Measurements from ENCODE around the gene IL27RA. TPM values are rescaled to one million over a fixed set of nuclear protein-coding genes. Genes with fewer than 3 reads are reported as not detected.

The IL27RA gene
- total RNA-seq, 2 donors from 2014 or later: 10.3 to 10.8 TPM

DNA sequence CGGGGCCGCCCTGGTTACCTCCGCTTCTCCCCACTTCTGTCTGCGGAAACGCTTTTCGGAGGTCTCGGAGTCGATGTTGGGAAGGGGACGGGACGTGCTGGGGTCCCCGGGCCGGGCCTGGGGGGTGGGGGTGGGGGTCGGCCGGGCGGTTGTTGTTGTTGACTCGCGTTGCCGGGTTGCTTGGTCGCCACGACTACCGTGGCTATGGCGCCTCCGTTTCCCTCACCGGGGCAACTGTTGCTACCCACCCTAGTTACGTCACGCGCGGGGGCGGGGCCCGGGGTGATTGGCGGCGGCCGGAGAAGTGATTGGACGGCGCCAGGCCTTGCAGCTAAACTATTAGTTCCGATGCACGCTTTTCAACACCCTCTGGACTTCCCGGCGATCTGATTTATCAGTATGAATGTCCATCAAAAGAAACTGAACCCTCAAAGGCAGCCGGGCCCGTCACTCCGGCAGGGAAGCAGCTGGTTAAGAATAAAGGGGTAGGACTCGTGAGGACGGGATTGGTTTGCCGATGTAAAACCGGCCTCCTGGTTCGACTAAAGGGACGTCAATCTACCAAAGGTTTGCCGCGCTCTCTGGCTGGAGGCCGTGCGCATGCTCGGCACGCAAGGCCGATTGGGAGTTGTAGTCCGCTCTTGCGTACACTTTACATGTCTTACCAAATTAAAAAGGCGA is 25.3 kb upstream of the IL27RA start, which contains the start of gene RFX1:
RFX1 (minus strand) TSS at position 236 of the 681 bp plus-strand sequence. CDS start 12,477 bp downstream, outside the sequence.
- H3K9me3 Mint-ChIP-seq: no peaks in the 10 kb centered on the region
- Histone ChIP-seq H3K36me3 (ENCODE audit: control insufficient read depth, insufficient read depth, low read length) (no peaks in the 10 kb centered on the region), H3K4me3 (ENCODE audit: low read length) (peak within 1 kb of the TSS; percentile 88), H3K9ac (ENCODE audit: extremely low read depth, low read length, poor library complexity, severe bottlenecking) (peak within 1 kb of the TSS; percentile 95), H3K4me1 (ENCODE audit: control insufficient read depth, insufficient read depth, low read length) (no peaks in the 10 kb centered on the region), H3K27ac (ENCODE audit: low read depth, low read length) (peak within 1 kb of the TSS; percentile 100), H3K27me3 (ENCODE audit: control insufficient read depth, insufficient read depth, low read length, poor library complexity, severe bottlenecking) (no peaks in the 10 kb centered on the region), H3K9me3 (ENCODE audit: control insufficient read depth, low read length) (no peaks in the 10 kb centered on the region)
- DNase-seq: peak; percentile 99
- H3K4me3 Mint-ChIP-seq: peak within 1 kb of the TSS; percentile 82
- TF ChIP-seq, protein P1, sequence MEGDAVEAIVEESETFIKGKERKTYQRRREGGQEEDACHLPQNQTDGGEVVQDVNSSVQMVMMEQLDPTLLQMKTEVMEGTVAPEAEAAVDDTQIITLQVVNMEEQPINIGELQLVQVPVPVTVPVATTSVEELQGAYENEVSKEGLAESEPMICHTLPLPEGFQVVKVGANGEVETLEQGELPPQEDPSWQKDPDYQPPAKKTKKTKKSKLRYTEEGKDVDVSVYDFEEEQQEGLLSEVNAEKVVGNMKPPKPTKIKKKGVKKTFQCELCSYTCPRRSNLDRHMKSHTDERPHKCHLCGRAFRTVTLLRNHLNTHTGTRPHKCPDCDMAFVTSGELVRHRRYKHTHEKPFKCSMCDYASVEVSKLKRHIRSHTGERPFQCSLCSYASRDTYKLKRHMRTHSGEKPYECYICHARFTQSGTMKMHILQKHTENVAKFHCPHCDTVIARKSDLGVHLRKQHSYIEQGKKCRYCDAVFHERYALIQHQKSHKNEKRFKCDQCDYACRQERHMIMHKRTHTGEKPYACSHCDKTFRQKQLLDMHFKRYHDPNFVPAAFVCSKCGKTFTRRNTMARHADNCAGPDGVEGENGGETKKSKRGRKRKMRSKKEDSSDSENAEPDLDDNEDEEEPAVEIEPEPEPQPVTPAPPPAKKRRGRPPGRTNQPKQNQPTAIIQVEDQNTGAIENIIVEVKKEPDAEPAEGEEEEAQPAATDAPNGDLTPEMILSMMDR (conservative IDR thresholded peaks at IDR 0.05): no peak
- no peaks in the 10 kb centered on the region for H3K4me1 Mint-ChIP-seq
- 0% methylated on average over 31 to 58 of the region's 58 CpGs for WGBS, 2 experiments (ENCODE audit: insufficient coverage in 1 of 2, insufficient read length in 1 of 2)
- H3K27ac Mint-ChIP-seq: peak within 1 kb of the TSS; percentile 100
- H3K36me3 Mint-ChIP-seq (ENCODE audit: low read depth): no peaks in the 10 kb centered on the region
- H3K27me3 Mint-ChIP-seq (ENCODE audit: insufficient read depth): no peaks in the 10 kb centered on the region

DNA sequence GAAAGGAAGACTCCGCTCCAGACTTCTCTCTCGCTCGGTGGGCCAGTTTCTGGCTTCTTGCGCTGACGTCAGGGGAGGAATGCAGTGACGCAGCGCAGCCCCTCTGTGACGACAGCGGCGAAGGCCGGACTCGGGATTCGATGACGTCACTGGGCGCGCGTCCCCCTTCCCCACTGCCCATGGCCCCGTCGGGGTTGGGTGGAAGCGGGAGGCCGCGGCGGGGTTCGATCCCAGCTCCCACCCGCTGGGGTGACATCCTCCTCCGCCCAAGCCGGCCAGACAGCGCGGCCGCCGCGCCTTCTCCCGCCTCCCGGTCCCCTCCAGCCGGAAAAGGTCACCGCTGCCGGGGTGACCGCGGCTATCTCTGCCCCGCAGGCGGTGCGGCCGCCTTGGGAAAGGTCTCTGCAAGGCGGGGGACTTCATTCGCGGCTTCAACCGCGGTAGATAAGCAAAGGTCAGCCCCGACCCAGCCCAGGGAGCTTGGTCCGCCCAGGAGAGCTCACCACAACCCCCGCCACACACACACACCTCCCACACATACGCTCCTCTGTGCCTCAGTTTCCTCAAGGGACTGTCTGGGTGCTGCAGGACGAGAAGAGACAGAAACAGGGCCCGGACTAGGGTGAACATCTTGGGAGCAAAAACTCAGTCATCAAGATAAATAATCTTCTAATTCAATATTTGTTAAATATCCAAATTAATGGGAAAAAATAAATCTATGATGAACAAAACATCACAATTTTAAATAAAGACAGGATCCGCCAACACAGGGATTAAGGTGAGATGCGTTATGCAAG is 24.6 kb upstream of the IL27RA start:
- no peaks in the 10 kb centered on the region for H3K9me3 ChIP-seq (ENCODE audit: control insufficient read depth, low read length)
- H3K4me1 Mint-ChIP-seq: no peaks in the 10 kb centered on the region
- peak overlapping the region; percentile 95 for H3K9ac ChIP-seq (ENCODE audit: extremely low read depth, low read length, poor library complexity, severe bottlenecking)
- WGBS, 2 experiments (ENCODE audit: insufficient coverage in 1 of 2, insufficient read length in 1 of 2): 7 to 9% methylated on average over 24 to 55 of the region's 56 CpGs
- H3K27me3 ChIP-seq (ENCODE audit: control insufficient read depth, insufficient read depth, low read length, poor library complexity, severe bottlenecking): no peaks in the 10 kb centered on the region
- H3K36me3 ChIP-seq (ENCODE audit: control insufficient read depth, insufficient read depth, low read length): no peaks in the 10 kb centered on the region
- no peaks in the 10 kb centered on the region for H3K27me3 Mint-ChIP-seq (ENCODE audit: insufficient read depth)
- peak overlapping the region; percentile 88 for H3K4me3 ChIP-seq (ENCODE audit: low read length)
- H3K4me3 Mint-ChIP-seq: peak overlapping the region; percentile 82
- peak overlapping the region; percentile 100 for H3K27ac Mint-ChIP-seq
- H3K27ac ChIP-seq (ENCODE audit: low read depth, low read length): peak overlapping the region; percentile 100
- H3K4me1 ChIP-seq (ENCODE audit: control insufficient read depth, insufficient read depth, low read length): no peaks in the 10 kb centered on the region
- TF ChIP-seq, protein P1 (conservative IDR thresholded peaks at IDR 0.05): no peak
- H3K9me3 Mint-ChIP-seq: no peaks in the 10 kb centered on the region
- H3K36me3 Mint-ChIP-seq (ENCODE audit: low read depth): no peaks in the 10 kb centered on the region
- peak; percentile 96 for DNase-seq

DNA sequence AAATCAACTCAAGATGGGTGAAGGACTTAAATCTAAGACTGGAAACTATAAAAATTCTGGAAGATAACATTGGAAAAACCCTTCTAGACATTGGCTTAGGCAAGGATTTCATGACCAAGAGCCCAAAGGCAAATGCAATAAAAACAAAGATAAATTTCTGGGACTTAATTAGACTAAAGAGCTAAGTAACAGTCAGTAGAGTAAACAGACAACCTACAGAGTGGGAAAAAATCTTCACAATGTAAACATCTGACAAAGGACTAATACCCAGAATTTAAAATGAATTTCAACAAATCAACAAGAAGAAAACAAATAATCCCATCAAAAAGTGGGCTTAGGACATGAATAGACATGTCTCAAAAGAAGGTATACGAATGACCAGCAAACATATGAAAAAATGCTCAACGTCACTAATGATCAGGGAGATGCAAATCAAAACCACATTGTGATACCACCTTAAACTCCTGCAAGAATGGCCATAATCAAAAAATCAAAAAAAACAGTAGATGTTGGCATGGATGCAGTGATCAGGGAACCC is 19.1 kb upstream of the IL27RA start:
- Histone ChIP-seq H3K27me3 (ENCODE audit: control insufficient read depth, insufficient read depth, low read length, poor library complexity, severe bottlenecking) (no peaks in the 10 kb centered on the region), H3K36me3 (ENCODE audit: control insufficient read depth, insufficient read depth, low read length) (no peaks in the 10 kb centered on the region), H3K4me3 (ENCODE audit: low read length) (no peak overlapping the region), H3K27ac (ENCODE audit: low read depth, low read length) (no peak overlapping the region), H3K9ac (ENCODE audit: extremely low read depth, low read length, poor library complexity, severe bottlenecking) (no peak overlapping the region), H3K4me1 (ENCODE audit: control insufficient read depth, insufficient read depth, low read length) (no peaks in the 10 kb centered on the region), H3K9me3 (ENCODE audit: control insufficient read depth, low read length) (no peaks in the 10 kb centered on the region)
- H3K9me3 Mint-ChIP-seq: no peaks in the 10 kb centered on the region
- H3K36me3 Mint-ChIP-seq (ENCODE audit: low read depth): no peaks in the 10 kb centered on the region
- H3K4me3 Mint-ChIP-seq: no peak overlapping the region
- WGBS, 2 experiments (ENCODE audit: insufficient coverage in 1 of 2, insufficient read length in 1 of 2): 89 to 92% methylated on average over 1 to 2 of the region's 2 CpGs
- H3K4me1 Mint-ChIP-seq: no peaks in the 10 kb centered on the region
- no peak overlapping the region for H3K27ac Mint-ChIP-seq
- no peak for DNase-seq
- TF ChIP-seq, protein P1 (conservative IDR thresholded peaks at IDR 0.05): no peak
- H3K27me3 Mint-ChIP-seq (ENCODE audit: insufficient read depth): no peaks in the 10 kb centered on the region
